Omental fat pad (tissue), 4 donors: ENCODE measurements around the gene FUT4. TPM values are rescaled to one million over a fixed set of nuclear protein-coding genes. Genes with fewer than 3 reads are reported as not detected.

Experiments
- ATAC-seq: fragments of 150-250 bp; one replicate; pipeline ENCODE4 v1.9.1; 2016; ENCODE audit warnings: mild to moderate bottlenecking, moderate library complexity; ENCODE audit not compliant: low FRiP score
- DNase-seq: peaks from one replicate; pipeline ENCODE4 v3.0.0-alpha.2; 2019; ENCODE audit warnings: low spot score
- total RNA-seq, 4 donors: library from RNA; depleted of rRNA; stranded (reverse); fragments of >200 nt; gene quantifications; one replicate each; pipeline ENCODE4 v1.1.0, GENCODE V29; 2016
- TF ChIP-seq, protein P1 (sequence below), 3 donors: fragments of 450-650 bp; IDR thresholded peaks; one replicate each; pipeline ENCODE4 v1.5.1; 2016 to 2017; ENCODE audit warnings: antibody characterized with exemption in 3 of 3, mild to moderate bottlenecking in 3 of 3, moderate library complexity in 2 of 3

Gene FUT4
- total RNA-seq, 4 donors from 2014 or later: 4.2 to 7.4 (median 6.9) TPM

DNA sequence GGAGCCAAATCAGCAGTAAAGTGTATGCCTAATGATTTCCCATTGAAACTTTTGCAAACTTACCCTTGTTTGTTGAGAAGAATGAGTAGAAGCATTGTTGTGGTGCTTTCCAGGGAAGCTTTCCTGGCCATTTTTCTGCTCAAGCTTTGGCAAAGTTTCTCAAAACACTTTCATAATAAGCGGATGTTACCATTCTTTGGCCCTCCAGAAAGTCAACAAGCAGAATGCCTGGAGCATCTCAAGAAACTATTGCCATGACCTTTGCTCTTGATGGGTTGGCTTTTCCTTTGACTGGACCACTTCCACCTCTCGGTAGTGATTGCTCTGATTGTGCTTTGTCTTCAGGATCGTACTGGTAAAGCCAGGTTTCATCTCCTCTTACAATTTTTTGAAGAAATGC, 34.1 kb downstream of the FUT4 start:
- ATAC-seq (no peak), DNase-seq (no peak)
- TF ChIP-seq, protein P1, sequence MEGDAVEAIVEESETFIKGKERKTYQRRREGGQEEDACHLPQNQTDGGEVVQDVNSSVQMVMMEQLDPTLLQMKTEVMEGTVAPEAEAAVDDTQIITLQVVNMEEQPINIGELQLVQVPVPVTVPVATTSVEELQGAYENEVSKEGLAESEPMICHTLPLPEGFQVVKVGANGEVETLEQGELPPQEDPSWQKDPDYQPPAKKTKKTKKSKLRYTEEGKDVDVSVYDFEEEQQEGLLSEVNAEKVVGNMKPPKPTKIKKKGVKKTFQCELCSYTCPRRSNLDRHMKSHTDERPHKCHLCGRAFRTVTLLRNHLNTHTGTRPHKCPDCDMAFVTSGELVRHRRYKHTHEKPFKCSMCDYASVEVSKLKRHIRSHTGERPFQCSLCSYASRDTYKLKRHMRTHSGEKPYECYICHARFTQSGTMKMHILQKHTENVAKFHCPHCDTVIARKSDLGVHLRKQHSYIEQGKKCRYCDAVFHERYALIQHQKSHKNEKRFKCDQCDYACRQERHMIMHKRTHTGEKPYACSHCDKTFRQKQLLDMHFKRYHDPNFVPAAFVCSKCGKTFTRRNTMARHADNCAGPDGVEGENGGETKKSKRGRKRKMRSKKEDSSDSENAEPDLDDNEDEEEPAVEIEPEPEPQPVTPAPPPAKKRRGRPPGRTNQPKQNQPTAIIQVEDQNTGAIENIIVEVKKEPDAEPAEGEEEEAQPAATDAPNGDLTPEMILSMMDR (IDR thresholded peaks at IDR 0.05): no peak

DNA sequence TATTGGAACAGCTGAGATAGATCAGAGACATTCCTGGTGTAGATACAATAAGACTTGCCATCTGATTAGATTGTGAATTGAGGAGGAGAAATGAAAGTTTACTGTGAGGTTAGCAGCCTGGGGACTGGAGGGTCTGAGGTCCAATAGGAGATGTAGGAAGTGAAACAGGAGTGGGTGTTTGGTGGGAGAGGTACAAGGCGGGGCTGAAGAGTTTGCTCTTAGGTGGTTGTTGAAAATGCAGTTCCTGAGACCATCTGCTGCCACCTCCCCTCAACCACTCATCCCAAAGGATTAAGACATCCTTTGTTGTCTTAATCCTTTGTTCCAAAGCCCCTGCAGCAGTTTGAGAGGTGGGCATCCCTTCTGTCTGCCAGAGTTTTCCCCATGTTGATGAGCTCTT, 38.2 kb downstream of the FUT4 start:
- no peak for DNase-seq
- TF ChIP-seq, protein P1 (IDR thresholded peaks at IDR 0.05): no peak

DNA sequence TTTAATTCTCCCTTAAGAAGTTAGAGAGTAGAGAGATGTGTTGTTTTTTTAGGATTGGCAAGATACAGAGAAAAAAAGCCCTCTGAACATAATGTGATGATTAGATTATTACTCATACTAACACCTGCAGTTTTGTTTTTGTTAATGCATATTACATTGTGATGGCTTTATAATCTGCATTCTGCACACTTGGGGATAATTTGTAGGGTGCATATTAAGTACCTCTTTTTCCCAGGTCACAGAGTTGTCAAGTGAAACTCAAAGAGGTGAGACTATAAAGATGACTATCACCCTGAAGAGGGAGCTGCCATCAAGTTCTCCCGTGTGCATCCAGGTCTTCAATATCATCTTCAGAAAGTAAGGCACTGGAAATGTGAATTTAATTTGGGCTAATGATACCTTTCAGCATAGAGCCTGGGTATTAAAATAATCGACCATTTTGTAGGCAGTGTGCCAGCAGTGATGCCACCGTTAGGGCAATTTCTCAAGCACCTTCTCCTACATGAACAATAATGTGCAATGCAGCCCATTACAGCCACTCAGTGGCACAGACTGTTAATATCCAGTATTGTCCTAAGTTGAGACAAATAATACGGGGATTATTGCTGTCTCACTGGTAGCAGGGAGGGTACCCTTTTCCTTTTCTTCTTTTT, 39.6 kb downstream of the FUT4 start:
- ATAC-seq: no peak
- TF ChIP-seq, protein P1 (IDR thresholded peaks at IDR 0.05): no peak
- no peak for DNase-seq

More for the DNA sequence above, 38.2 kb downstream of the FUT4 start:
- no peak for ATAC-seq

DNA sequence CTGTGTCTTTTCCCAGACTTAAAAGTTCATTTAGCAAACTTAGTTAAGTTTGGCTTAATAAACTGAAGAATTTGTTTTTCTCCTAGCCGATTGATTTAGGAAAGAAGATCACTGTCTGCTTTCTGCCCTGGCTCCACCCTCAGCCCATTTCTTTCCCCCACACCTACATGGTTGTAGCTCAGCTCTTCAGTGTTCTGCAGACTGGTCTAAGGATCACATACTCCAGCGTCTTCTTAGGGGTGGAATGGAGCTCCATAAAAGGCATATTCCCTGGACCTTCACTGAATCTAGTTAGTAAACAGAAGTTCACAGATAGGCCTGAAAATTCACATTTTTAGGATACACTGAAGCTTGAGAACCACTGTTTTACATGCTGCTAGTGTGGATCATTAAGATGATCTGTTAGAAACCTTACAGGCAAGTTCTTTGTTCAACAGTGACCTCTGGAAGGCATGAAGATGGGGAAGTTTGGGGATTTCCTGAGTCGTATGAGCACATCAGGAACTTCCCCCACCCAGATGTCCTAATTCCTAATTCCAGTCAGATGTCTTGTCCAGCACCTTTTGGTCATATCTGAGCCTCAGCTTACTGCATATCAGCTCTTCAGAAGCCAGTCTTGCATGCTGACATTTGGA, 40.3 kb downstream of the FUT4 start:
- TF ChIP-seq, protein P1 (IDR thresholded peaks at IDR 0.05): no peak
- peak; percentile 71 for ATAC-seq
- DNase-seq: no peak

DNA sequence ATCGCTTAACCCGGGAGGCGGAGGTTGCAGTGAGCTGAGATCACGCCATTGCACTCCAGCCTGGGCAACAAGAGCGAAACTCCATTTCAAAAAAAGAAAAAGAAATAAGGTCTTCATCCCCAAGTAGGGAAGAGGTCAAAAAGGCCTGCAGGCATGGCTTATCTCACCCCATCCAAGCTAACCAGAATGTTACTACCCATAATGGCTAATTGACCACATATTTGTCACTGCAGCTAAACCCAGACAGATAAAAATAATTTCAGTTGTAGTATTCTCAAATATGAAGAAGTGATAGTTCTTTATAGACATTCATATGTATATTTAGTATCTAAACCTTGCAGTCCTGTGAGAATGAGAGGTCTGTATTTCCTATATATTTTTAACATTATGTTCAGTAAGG, 41.3 kb downstream of the FUT4 start:
- no peak for ATAC-seq
- TF ChIP-seq, protein P1 (IDR thresholded peaks at IDR 0.05): no peak
- DNase-seq: no peak

DNA sequence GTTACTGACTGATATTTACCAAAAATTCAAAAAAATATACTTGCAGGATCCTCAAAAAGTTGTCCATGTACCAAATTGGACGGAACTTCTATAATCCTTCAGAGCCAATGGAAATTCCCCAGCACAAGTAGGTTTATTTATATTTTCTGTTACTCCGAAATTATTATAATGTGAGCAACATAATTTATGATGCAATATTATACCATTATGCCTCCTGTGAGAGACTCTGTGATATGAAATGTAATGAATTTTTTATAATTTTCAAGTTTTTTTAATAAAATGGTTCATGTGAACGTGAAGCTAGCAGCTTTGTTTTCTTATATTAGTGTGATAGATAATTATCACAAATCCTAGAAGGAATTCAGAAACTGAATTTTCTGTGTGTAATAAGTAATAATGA, 41.7 kb downstream of the FUT4 start:
- DNase-seq: no peak
- ATAC-seq: no peak
- TF ChIP-seq, protein P1 (IDR thresholded peaks at IDR 0.05): no peak

DNA sequence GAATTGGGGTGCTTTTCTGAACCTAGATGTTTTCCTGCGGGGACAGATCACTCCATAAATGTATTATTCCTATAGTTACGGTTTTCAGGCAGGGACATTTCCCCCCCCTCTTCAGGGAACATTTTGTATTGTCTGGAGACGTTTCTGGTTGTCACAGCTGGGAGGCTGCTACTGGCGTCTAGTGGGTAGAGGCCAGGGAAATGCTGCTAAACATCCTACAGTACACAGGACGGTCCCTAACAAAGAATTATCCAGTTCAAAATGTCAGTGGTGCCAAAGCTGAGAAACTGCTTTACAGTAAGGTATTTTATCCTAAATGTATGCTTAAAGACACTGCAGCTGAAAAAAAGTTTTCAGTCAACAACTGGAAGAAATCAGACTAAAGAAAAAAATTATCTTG, 42.8 kb downstream of the FUT4 start:
- DNase-seq (no peak), ATAC-seq (no peak)
- TF ChIP-seq, protein P1 (IDR thresholded peaks at IDR 0.05): no peak
